Omental fat pad (tissue), 4 donors: Measurements from ENCODE around the gene CATSPERD. TPM values are rescaled to one million over a fixed set of nuclear protein-coding genes. Genes with fewer than 3 reads are reported as not detected.
"Not testable (repeated sequence)": the region's sequence is repeated elsewhere in the genome, so short reads cannot be mapped to it uniquely, and the experiment has no call there.

Source experiments
- ATAC-seq: fragments of 150-250 bp; one replicate; pipeline ENCODE4 v1.9.1; 2016; ENCODE audit warnings: mild to moderate bottlenecking, moderate library complexity; ENCODE audit not compliant: low FRiP score
- DNase-seq: peaks from one replicate; pipeline ENCODE4 v3.0.0-alpha.2; 2019; ENCODE audit warnings: low spot score
- CTCF ChIP-seq, 3 donors: fragments of 450-650 bp; IDR thresholded peaks; one replicate each; pipeline ENCODE4 v1.5.1; 2016 to 2017; ENCODE audit warnings: antibody characterized with exemption in 3 of 3, mild to moderate bottlenecking in 3 of 3, moderate library complexity in 2 of 3
- total RNA-seq, 4 donors: library from RNA; depleted of rRNA; stranded (reverse); fragments of >200 nt; gene quantifications; one replicate each; pipeline ENCODE4 v1.1.0, GENCODE V29; 2016

Gene CATSPERD
- total RNA-seq, 4 donors from 2014 or later = not detected

- no peak for ATAC-seq
- DNase-seq = no peak
- TF ChIP-seq CTCF (IDR thresholded peaks at IDR 0.05) = no peak
Observed at GRCh38 chr19:5686326-5686646, 34.2 kb upstream of the CATSPERD start.

- TF ChIP-seq CTCF (IDR thresholded peaks at IDR 0.05) = peak in 2 of 3 donors; percentile 15 to 28
- peak; percentile 99 for DNase-seq
- ATAC-seq = peak; percentile 90
Observed at GRCh38 chr19:5686647-5687359, 33.6 kb upstream of the CATSPERD start.

GRCh38 chr19:5687360-5688198 is 32.9 kb upstream of the CATSPERD start:
- TF ChIP-seq CTCF (IDR thresholded peaks at IDR 0.05) = no peak
- DNase-seq = no peak

GRCh38 chr19:5688262-5688881 is 32.1 kb upstream of the CATSPERD start:
- DNase-seq = not testable (repeated sequence)

More at GRCh38 chr19:5687360-5688198, 32.9 kb upstream of the CATSPERD start:
- ATAC-seq = no peak

GRCh38 chr19:5690125-5690954 is 30.1 kb upstream of the CATSPERD start, which contains the start of gene RPL36:
Gene RPL36, plus strand, starts transcription at chr19:5690295. Its CDS starts 213 bp downstream, at chr19:5690508.
- peak; percentile 97 for DNase-seq
- peak; percentile 68 for ATAC-seq
- TF ChIP-seq CTCF (IDR thresholded peaks at IDR 0.05) = peak in 2 of 3 donors; percentile 73 to 92

More at GRCh38 chr19:5688262-5688881, 32.1 kb upstream of the CATSPERD start:
- ATAC-seq = not testable (repeated sequence)

- TF ChIP-seq CTCF (IDR thresholded peaks at IDR 0.05) = no peak
- no peak for DNase-seq
- ATAC-seq = no peak
Observed at GRCh38 chr19:5690955-5691821, 29.2 kb upstream of the CATSPERD start.
